ENCODE data around the gene TRIO.

DNA sequence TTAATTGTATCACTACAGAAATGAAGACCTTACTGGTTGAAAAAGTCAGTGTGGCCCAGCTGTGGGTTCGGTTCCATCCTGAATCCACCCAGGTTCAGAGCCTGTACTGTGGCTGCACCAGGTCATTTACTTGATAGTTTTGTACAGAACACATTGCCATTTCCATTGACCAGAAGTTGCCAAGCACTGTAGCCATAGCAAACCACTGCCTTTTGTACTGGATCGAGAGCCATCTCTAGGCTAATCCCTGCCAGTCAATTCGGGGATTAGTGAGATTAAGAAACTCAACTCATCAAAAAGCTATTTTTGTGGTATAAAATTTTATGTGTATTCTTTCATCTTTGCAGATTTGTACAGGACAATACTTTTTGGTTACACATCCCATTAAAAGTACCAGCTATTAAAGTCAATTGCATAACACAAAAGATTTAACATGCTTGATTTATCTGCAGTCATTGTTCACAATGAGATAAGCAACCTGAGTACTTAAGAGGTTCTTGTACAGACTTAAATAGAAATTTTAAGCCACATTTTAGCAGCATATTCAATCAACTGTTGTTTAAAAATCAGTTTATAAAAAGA lies 329.9 kb downstream of the TRIO start:
- TF ChIP-seq, protein P1, sequence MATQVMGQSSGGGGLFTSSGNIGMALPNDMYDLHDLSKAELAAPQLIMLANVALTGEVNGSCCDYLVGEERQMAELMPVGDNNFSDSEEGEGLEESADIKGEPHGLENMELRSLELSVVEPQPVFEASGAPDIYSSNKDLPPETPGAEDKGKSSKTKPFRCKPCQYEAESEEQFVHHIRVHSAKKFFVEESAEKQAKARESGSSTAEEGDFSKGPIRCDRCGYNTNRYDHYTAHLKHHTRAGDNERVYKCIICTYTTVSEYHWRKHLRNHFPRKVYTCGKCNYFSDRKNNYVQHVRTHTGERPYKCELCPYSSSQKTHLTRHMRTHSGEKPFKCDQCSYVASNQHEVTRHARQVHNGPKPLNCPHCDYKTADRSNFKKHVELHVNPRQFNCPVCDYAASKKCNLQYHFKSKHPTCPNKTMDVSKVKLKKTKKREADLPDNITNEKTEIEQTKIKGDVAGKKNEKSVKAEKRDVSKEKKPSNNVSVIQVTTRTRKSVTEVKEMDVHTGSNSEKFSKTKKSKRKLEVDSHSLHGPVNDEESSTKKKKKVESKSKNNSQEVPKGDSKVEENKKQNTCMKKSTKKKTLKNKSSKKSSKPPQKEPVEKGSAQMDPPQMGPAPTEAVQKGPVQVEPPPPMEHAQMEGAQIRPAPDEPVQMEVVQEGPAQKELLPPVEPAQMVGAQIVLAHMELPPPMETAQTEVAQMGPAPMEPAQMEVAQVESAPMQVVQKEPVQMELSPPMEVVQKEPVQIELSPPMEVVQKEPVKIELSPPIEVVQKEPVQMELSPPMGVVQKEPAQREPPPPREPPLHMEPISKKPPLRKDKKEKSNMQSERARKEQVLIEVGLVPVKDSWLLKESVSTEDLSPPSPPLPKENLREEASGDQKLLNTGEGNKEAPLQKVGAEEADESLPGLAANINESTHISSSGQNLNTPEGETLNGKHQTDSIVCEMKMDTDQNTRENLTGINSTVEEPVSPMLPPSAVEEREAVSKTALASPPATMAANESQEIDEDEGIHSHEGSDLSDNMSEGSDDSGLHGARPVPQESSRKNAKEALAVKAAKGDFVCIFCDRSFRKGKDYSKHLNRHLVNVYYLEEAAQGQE (IDR thresholded peaks at IDR 0.05; ENCODE audit: insufficient read depth in 1 of 2, low read depth in 2 of 2, low read length in 2 of 2), result no peak
- TF ChIP-seq TAF1 (IDR thresholded peaks at IDR 0.05; ENCODE audit: borderline replicate concordance, insufficient read depth, low read length), result no peak

All from PFSK-1 (cell line).